ENCODE measurements around the gene TCP1. TPM values are rescaled to one million over a fixed set of nuclear protein-coding genes. Genes with fewer than 3 reads are reported as not detected.

Gene TCP1
- polyA plus RNA-seq, 1 donor from 2014 or later: 379 TPM

GRCh38 chr6:159729598-159730331 lies 59.6 kb downstream of the TCP1 start:
- no peaks in the 10 kb centered on the region for H3K36me3 ChIP-seq (ENCODE audit: insufficient read depth, low read length)

GRCh38 chr6:159728531-159728964 lies 60.9 kb downstream of the TCP1 start:
- Histone ChIP-seq H3K9ac (ENCODE audit: low read length) (peak overlapping the region; percentile 98), H3K36me3 (ENCODE audit: insufficient read depth, low read length) (no peaks in the 10 kb centered on the region), H3K79me2 (replicated peaks; ENCODE audit: insufficient read depth, low read length) (peaks cover 79% of the 10 kb centered on the region), H4K20me1 (ENCODE audit: insufficient read depth) (peaks cover 15% of the 10 kb centered on the region), H3K9me2 (ENCODE audit: insufficient read depth, low read length) (no peaks in the 10 kb centered on the region), H3K4me3 (ENCODE audit: low read length) (peak overlapping the region; percentile 96), H3K4me2 (ENCODE audit: low read length) (peak overlapping the region; percentile 90), H3F3A (ENCODE audit: insufficient read depth, low read length, poor library complexity, severe bottlenecking) (peaks cover 6% of the 10 kb centered on the region), H3K27ac (ENCODE audit: low read length) (peak overlapping the region; percentile 99), H3K9me3 (ENCODE audit: low read length) (no peaks in the 10 kb centered on the region), H2AFZ (ENCODE audit: low read depth, low read length) (no peak overlapping the region), H3K27me3 (ENCODE audit: insufficient read depth, low read depth, low read length) (no peaks in the 10 kb centered on the region)
- TF ChIP-seq TAF1 (IDR thresholded peaks at IDR 0.05; ENCODE audit: low read depth) (no peak), SMC3 (conservative IDR thresholded peaks at IDR 0.05; ENCODE audit: poor library complexity) (no peak), EP300 (conservative IDR thresholded peaks at IDR 0.05; ENCODE audit: poor library complexity, severe bottlenecking) (no peak)

More at GRCh38 chr6:159729598-159730331, 59.6 kb downstream of the TCP1 start:
- Histone ChIP-seq H3K9me2 (ENCODE audit: insufficient read depth, low read length) (no peaks in the 10 kb centered on the region), H3K4me3 (ENCODE audit: low read length) (peak overlapping the region; percentile 96), H3K9me3 (ENCODE audit: low read length) (no peaks in the 10 kb centered on the region), H4K20me1 (ENCODE audit: insufficient read depth) (peaks cover 20% of the 10 kb centered on the region), H3K27ac (ENCODE audit: low read length) (peak overlapping the region; percentile 99), H3K9ac (ENCODE audit: low read length) (peak overlapping the region; percentile 98), H3K4me2 (ENCODE audit: low read length) (peak overlapping the region; percentile 90), H2AFZ (ENCODE audit: low read depth, low read length) (no peak overlapping the region), H3K27me3 (ENCODE audit: insufficient read depth, low read depth, low read length) (no peaks in the 10 kb centered on the region), H3F3A (ENCODE audit: insufficient read depth, low read length, poor library complexity, severe bottlenecking) (peaks cover 6% of the 10 kb centered on the region), H3K79me2 (replicated peaks; ENCODE audit: insufficient read depth, low read length) (peaks cover 84% of the 10 kb centered on the region)
- TF ChIP-seq EZH2 (IDR thresholded peaks at IDR 0.05; ENCODE audit: borderline replicate concordance, insufficient read depth, low read length, poor library complexity, severe bottlenecking) (no peak), MXI1 (conservative IDR thresholded peaks at IDR 0.05; ENCODE audit: poor library complexity, severe bottlenecking) (peak; percentile 48)

Small RNAs within 50 kb of the gene (small RNA-seq; reads per million reads assigned to genes)
- gene SNORA20 (441 to 479 (median 443) reads per million in 3 experiments), gene SNORA29 (0 reads per million in 3 experiments)

Other genes starting within 250 kb of the TCP1 start
- 117 and 137 TPM in 2 replicates for gene SOD2, start 96.4 kb downstream of the TCP1 start, polyA plus RNA-seq
- 94.1 and 98.3 TPM in 2 replicates for gene WTAP, start 62.1 kb downstream of the TCP1 start, polyA plus RNA-seq
- 143 and 145 TPM in 2 replicates for gene ACAT2, start 27.6 kb downstream of the TCP1 start, polyA plus RNA-seq
- 104 and 105 TPM in 2 replicates for gene MRPL18, start 865 bp upstream of the TCP1 start, polyA plus RNA-seq
- not detected in 2 replicates for gene PNLDC1, start 10.7 kb upstream of the TCP1 start, polyA plus RNA-seq
- not detected in 2 replicates for gene MAS1, start 101.4 kb upstream of the TCP1 start, polyA plus RNA-seq
- 15.0 and 22.6 TPM in 2 replicates for gene IGF2R, start 179.5 kb upstream of the TCP1 start, polyA plus RNA-seq

Data from neural cell (in vitro differentiated cells).